ENCODE data around the gene LYPD6B. TPM values are rescaled to one million over a fixed set of nuclear protein-coding genes. Genes with fewer than 3 reads are reported as not detected.

LYPD6B gene
- total and polyA plus RNA-seq, 2 experiments from 2014 or later: 16.8 to 26.0 TPM

DNA sequence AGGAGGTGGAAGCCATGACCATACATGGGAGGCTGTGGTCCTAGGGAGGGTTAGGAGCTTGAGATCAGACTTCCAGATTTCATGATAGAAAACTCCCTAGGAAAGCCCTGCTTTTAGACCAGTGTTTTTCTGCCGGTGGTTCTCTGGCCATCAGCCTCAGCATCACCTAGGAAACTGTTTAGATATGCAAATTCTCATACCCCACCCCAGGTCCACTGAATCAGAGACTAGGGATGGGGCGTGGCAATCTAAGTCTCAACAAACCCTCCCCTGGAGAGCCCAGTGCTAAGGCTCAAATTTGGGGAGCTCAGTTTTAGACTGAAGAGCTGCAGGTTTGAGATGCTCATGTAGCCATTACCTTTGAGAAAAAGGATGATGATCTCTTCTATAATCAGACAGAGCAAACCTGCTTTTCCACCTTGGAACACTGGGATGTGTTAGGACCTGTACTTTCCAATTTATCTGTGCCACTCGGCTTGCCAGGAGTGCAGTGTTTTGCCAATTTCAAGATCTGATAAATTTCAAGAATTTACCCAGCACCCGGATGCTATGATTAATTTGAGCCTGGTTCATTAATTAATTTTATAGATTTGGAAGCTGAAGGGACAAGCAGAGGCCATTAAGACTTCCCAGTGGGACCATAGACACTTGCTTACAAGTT is 31.5 kb upstream of the LYPD6B start:
- TF ChIP-seq EZH2phosphoT487 (IDR thresholded peaks at IDR 0.05; ENCODE audit: low read depth, severe bottlenecking, unreplicated experiment): no peak
- no peak for TF ChIP-seq EZH2 (IDR thresholded peaks at IDR 0.05; ENCODE audit: borderline replicate concordance)
- TF ChIP-seq, protein P1, sequence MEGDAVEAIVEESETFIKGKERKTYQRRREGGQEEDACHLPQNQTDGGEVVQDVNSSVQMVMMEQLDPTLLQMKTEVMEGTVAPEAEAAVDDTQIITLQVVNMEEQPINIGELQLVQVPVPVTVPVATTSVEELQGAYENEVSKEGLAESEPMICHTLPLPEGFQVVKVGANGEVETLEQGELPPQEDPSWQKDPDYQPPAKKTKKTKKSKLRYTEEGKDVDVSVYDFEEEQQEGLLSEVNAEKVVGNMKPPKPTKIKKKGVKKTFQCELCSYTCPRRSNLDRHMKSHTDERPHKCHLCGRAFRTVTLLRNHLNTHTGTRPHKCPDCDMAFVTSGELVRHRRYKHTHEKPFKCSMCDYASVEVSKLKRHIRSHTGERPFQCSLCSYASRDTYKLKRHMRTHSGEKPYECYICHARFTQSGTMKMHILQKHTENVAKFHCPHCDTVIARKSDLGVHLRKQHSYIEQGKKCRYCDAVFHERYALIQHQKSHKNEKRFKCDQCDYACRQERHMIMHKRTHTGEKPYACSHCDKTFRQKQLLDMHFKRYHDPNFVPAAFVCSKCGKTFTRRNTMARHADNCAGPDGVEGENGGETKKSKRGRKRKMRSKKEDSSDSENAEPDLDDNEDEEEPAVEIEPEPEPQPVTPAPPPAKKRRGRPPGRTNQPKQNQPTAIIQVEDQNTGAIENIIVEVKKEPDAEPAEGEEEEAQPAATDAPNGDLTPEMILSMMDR (IDR thresholded peaks at IDR 0.05; ENCODE audit: poor library complexity): no peak
- Histone ChIP-seq H4K20me1 (ENCODE audit: insufficient read depth, poor library complexity, severe bottlenecking) (no peaks in the 10 kb centered on the region), H3K9me3 (ENCODE audit: low read depth) (no peaks in the 10 kb centered on the region), H3K27me3 (no peaks in the 10 kb centered on the region), H3K4me3 (no peak overlapping the region), H3K79me2 (no peaks in the 10 kb centered on the region), H3K36me3 (replicated peaks; ENCODE audit: insufficient read depth, low read depth) (no peaks in the 10 kb centered on the region), H3K27ac (no peak overlapping the region), H3K4me1 (ENCODE audit: insufficient read depth) (peaks cover 4% of the 10 kb centered on the region), H3K4me2 (no peak overlapping the region), H3K9me2 (replicated peaks; ENCODE audit: insufficient read depth) (no peaks in the 10 kb centered on the region), H2AFZ (no peak overlapping the region)
- 66% methylated on average over 4 of the region's 4 CpGs for WGBS (ENCODE audit: low lambda C conversion rate, missing lambda C conversion rate)
- DNase-seq (ENCODE audit: low spot score): no peak

DNA sequence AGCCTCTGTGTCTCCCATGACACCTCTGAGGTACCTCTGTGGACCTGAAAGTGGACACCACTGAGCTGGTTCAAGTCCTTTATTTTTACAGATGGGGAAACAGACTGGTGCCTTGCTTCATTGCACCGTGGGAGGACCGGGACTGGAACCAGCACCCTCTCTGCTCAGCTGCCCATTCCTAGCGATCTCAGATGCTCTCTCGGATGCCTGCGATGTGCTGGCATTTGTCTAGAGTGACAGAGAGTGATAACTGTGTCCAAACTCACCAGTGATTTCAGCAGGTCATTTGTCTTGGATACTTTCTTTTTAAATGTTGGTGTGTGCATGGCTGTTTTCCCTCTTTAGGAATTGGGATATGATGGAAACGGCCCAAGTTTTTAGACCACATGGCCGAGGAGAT is 30.1 kb upstream of the LYPD6B start:
- no peaks in the 10 kb centered on the region for H3K27me3 ChIP-seq
- WGBS (ENCODE audit: low lambda C conversion rate, missing lambda C conversion rate): 77% methylated on average over 7 of the region's 7 CpGs

DNA sequence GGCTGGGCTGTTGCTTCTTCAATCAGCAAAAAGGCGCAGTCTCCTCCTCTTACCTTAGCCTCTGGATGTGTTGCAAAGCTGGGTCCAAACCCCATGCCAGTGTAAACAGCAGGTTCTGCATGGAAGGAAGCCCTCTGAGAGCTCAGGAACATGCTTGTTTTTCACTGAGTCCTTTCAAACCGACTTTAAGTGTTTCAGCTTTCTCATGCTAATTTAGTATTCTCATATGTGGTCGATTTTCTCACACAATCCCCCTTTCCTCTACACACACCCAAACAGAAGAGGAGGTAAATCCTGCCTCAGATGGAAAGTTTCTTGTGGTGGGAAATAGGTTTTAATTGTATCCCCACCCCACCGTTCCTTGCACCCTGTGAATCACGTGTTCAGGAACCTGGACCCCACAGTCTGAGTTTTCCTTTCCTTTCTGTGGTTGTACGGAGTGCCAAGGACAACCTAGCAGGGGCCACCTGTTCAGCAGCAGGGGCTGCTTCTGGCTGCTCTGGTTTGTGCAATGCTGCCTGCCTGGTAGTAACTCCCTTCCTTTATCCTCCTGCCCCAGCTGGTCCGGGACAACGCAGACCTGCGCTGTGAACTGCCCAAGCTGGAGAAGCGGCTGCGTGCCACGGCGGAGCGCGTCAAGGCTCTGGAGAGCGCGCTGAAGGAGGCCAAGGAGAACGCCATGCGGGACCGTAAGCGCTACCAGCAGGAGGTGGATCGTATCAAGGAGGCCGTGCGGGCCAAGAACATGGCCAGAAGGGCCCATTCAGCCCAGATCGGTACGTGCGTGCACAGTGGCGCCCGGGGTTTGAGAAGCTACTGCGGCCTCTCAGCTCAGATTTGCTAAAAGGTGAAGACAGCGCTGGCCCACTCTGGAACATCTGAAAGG is 28.7 kb upstream of the LYPD6B start:
- no peaks in the 10 kb centered on the region for H3K9me3 ChIP-seq (ENCODE audit: low read depth)
- H3K27me3 ChIP-seq: no peaks in the 10 kb centered on the region
- H3K4me2 ChIP-seq: no peak overlapping the region
- no peaks in the 10 kb centered on the region for H3K36me3 ChIP-seq (replicated peaks; ENCODE audit: insufficient read depth, low read depth)
- no peak overlapping the region for H3K27ac ChIP-seq
- peaks cover 4% of the 10 kb centered on the region for H3K4me1 ChIP-seq (ENCODE audit: insufficient read depth)
- no peak for DNase-seq (ENCODE audit: low spot score)
- H3K9me2 ChIP-seq (replicated peaks; ENCODE audit: insufficient read depth): no peaks in the 10 kb centered on the region
- no peak for TF ChIP-seq EZH2 (IDR thresholded peaks at IDR 0.05; ENCODE audit: borderline replicate concordance)
- no peak for TF ChIP-seq EZH2phosphoT487 (IDR thresholded peaks at IDR 0.05; ENCODE audit: low read depth, severe bottlenecking, unreplicated experiment)
- TF ChIP-seq, protein P1 (IDR thresholded peaks at IDR 0.05; ENCODE audit: poor library complexity): no peak
- no peak overlapping the region for H3K4me3 ChIP-seq
- no peaks in the 10 kb centered on the region for H3K79me2 ChIP-seq
- H4K20me1 ChIP-seq (ENCODE audit: insufficient read depth, poor library complexity, severe bottlenecking): no peaks in the 10 kb centered on the region
- H2AFZ ChIP-seq: no peak overlapping the region
- WGBS (ENCODE audit: low lambda C conversion rate, missing lambda C conversion rate): 96% methylated on average over 29 of the region's 31 CpGs

More for the DNA sequence above, 30.1 kb upstream of the LYPD6B start:
- H3K4me3 ChIP-seq: no peak overlapping the region
- no peaks in the 10 kb centered on the region for H3K9me2 ChIP-seq (replicated peaks; ENCODE audit: insufficient read depth)
- H2AFZ ChIP-seq: no peak overlapping the region
- no peaks in the 10 kb centered on the region for H3K9me3 ChIP-seq (ENCODE audit: low read depth)
- H3K27ac ChIP-seq: no peak overlapping the region
- no peaks in the 10 kb centered on the region for H3K79me2 ChIP-seq
- peaks cover 4% of the 10 kb centered on the region for H3K4me1 ChIP-seq (ENCODE audit: insufficient read depth)
- H3K4me2 ChIP-seq: no peak overlapping the region
- H4K20me1 ChIP-seq (ENCODE audit: insufficient read depth, poor library complexity, severe bottlenecking): no peaks in the 10 kb centered on the region
- no peak for DNase-seq (ENCODE audit: low spot score)
- TF ChIP-seq EZH2phosphoT487 (IDR thresholded peaks at IDR 0.05; ENCODE audit: low read depth, severe bottlenecking, unreplicated experiment): no peak
- no peak for TF ChIP-seq EZH2 (IDR thresholded peaks at IDR 0.05; ENCODE audit: borderline replicate concordance)
- TF ChIP-seq, protein P1 (IDR thresholded peaks at IDR 0.05; ENCODE audit: poor library complexity): no peak
- no peaks in the 10 kb centered on the region for H3K36me3 ChIP-seq (replicated peaks; ENCODE audit: insufficient read depth, low read depth)

Measured in hepatocyte (in vitro differentiated cells).